K562 (cell line): ENCODE data around the gene ZNF618. TPM values are rescaled to one million over a fixed set of nuclear protein-coding genes. Genes with fewer than 3 reads are reported as not detected.
A peak's percentile ranks its signal among the peaks of the same experiment; 100 is the strongest.

Experiments
- ATAC-seq: fragments of 200-7000 bp; cut with Tn5 transposase; 3 replicates; pipeline ENCODE4 v1.9.1; 2020; ENCODE audit warnings: moderate library complexity
- BruUV-seq: library from RNA; stranded (reverse); fragments of 400-500 nt; replicated peaks from 2 replicates; lab custom pipeline; 2021; lab: Mats Ljungman, UMichigan
- CTCF ChIA-PET: fragments of 300-600 bp; formaldehyde crosslinking; extraction: SDS; loops from one replicate; lab custom pipeline; 2021; ENCODE audit warnings: low intra/inter-chr PET ratio; lab: Yijun Ruan, JAX
- POLR2A ChIA-PET: fragments of 300-600, 350-650 bp; sonication (Branson Sonifier 250); formaldehyde crosslinking; extraction: SDS; loops from one replicate; lab custom pipeline; 2021; ENCODE audit warnings: antibody characterized with exemption, inconsistent platforms; lab: Yijun Ruan, JAX
- DNase-seq, 4 experiments: peaks; one replicate each; pipeline versions ENCODE4 v3.0.0 to v3.0.0-alpha.2; 2011 to 2018; ENCODE audit warnings: low spot score in 3 of 4, mixed read lengths in 3 of 4; ENCODE audit errors: extremely low read depth in 1 of 4
- FAIRE-seq: peaks from 2 replicates; lab custom pipeline; 2011; peaks lifted over from hg19 to GRCh38; lab: Jason Lieb, UNC
- H2AFZ ChIP-seq: 2 replicates; pipeline ENCODE4 v1.6.0; 2011; ENCODE audit warnings: low read depth, low read length, control low read depth, inconsistent platforms
- H3K27ac ChIP-seq: fragments of 200-600 bp; 3 replicates; pipeline ENCODE4 v1.8.0; 2011; ENCODE audit warnings: low read depth, mild to moderate bottlenecking, control low read depth, inconsistent platforms, low read length, moderate library complexity, mixed read lengths; ENCODE audit errors: extremely low read depth
- H3K27me3 ChIP-seq, 2 experiments: fragments of 300-600 bp in 1 of 2; 2 replicates in 1 of 2; 3 replicates in 1 of 2; pipeline versions ENCODE4 v1.6.0 to v1.8.0; 2011; ENCODE audit warnings: inconsistent platforms in 2 of 2, low read length in 2 of 2, mild to moderate bottlenecking in 1 of 2, mixed read lengths in 1 of 2, moderate library complexity in 1 of 2; ENCODE audit not compliant: control insufficient read depth in 2 of 2, insufficient read depth in 2 of 2
- H3K36me3 ChIP-seq: fragments of 300-600 bp; 3 replicates; pipeline ENCODE4 v1.8.0; 2011; ENCODE audit warnings: mild to moderate bottlenecking, low read length, inconsistent platforms; ENCODE audit not compliant: control insufficient read depth, insufficient read depth
- H3K4me1 ChIP-seq, 2 experiments: fragments of 200-600 bp in 1 of 2; replicated peaks in 1 of 2; 2 replicates in 1 of 2; 3 replicates in 1 of 2; pipeline versions ENCODE4 v1.5.1 to v1.8.0; 2011; ENCODE audit warnings: inconsistent platforms in 2 of 2, low read length in 2 of 2, mild to moderate bottlenecking in 1 of 2, mixed read lengths in 1 of 2, moderate library complexity in 1 of 2; ENCODE audit not compliant: control insufficient read depth in 2 of 2, insufficient read depth in 2 of 2
- H3K4me2 ChIP-seq: 2 replicates; pipeline ENCODE4 v1.6.1; 2011; ENCODE audit warnings: low read length, control low read depth, inconsistent platforms, mixed read lengths; ENCODE audit not compliant: insufficient read depth
- H3K4me3 ChIP-seq: fragments of 200-600 bp; sonication (generic), shearing (Covaris generic); 2 replicates; pipeline ENCODE4 v1.5.1; 2016; ENCODE audit warnings: control low read depth, inconsistent platforms
- H3K79me2 ChIP-seq: fragments of 200-600 bp; 3 replicates; pipeline ENCODE4 v1.8.0; 2011; ENCODE audit warnings: low read length, inconsistent platforms; ENCODE audit not compliant: control insufficient read depth, insufficient read depth
- H3K9ac ChIP-seq, 2 experiments: 2 replicates each; pipeline versions ENCODE4 v1.6.0 to v1.6.1; 2011; ENCODE audit warnings: low read depth in 2 of 2, low read length in 2 of 2, control low read depth in 1 of 2, inconsistent platforms in 1 of 2, mild to moderate bottlenecking in 1 of 2, mixed read lengths in 1 of 2; ENCODE audit not compliant: insufficient read depth in 1 of 2
- H3K9me1 ChIP-seq: one replicate; pipeline ENCODE4 v1.6.0; 2011; ENCODE audit warnings: inconsistent platforms, mild to moderate bottlenecking, low read length, moderate library complexity; ENCODE audit not compliant: control insufficient read depth, insufficient read depth
- H3K9me3 ChIP-seq: replicated peaks from 2 replicates; pipeline ENCODE4 v1.5.1; 2011; ENCODE audit warnings: low read depth, low read length, inconsistent platforms; ENCODE audit not compliant: control insufficient read depth, insufficient read depth
- H4K20me1 ChIP-seq: replicated peaks from 2 replicates; pipeline ENCODE4 v1.6.1; 2011; ENCODE audit warnings: low read length, inconsistent platforms, mixed read lengths; ENCODE audit not compliant: control insufficient read depth, insufficient read depth
- ID3 ChIP-seq, 2 experiments: fragments of 250-450 bp in 1 of 2; fragments of 450-650 bp in 1 of 2; sonication (Bioruptor Pico) in 1 of 2; IDR thresholded peaks; 2 replicates each; pipeline versions ENCODE4 v1.6.1 to v1.8.0; 2016 to 2021; ENCODE audit warnings: mild to moderate bottlenecking in 2 of 2, moderate library complexity in 2 of 2, missing compliant biosample characterization in 1 of 2, missing genetic modification characterization in 1 of 2
- RBM25 ChIP-seq: fragments of 200-400 bp; formaldehyde crosslinking; IDR thresholded peaks from 2 replicates; pipeline ENCODE4 v1.6.1; 2018; ENCODE audit warnings: low read length, low read depth, moderate library complexity; ENCODE audit not compliant: severe bottlenecking
- ZNF239 ChIP-seq: fragments of 250-450 bp; sonication (Bioruptor Pico); IDR thresholded peaks from 2 replicates; pipeline ENCODE4 v1.4.0; 2020; ENCODE audit warnings: mild to moderate bottlenecking
- WGBS: fragments of 100-300 bp; shearing (Covaris generic); methylation state at CpG from one replicate; pipeline ENCODE4 v1.1.6; 2016; ENCODE audit warnings: low coverage, mixed read lengths; ENCODE audit not compliant: insufficient coverage; ENCODE audit errors: missing lambda C conversion rate; 5-methylcytosine and 5-hydroxymethylcytosine counted together
- in situ Hi-C: fragments of 300-500 bp; cut with MboI; formaldehyde crosslinking; loops from 4 replicates; pipeline ENCODE4 v1.15.0; 2018; ENCODE audit warnings: inconsistent platforms, mixed read lengths
- intact Hi-C: fragments of 100-400 bp; cut with micrococcal nuclease; formaldehyde crosslinking; loops from 2 replicates; pipeline ENCODE4 v1.14.2; 2022
- polyA plus RNA-seq, 8 experiments: library from polyadenylated mRNA; depleted of rRNA in 4 of 8; stranded (reverse) in 5 of 8; unstranded in 3 of 8; fragments of >200 nt; fragmentation: Nextera tagmentation in 2 of 8; fragmentation: Illumina TruSeq in 1 of 8; extraction: Ambion mirVana in 2 of 8; extraction: Trizol in 1 of 8; gene quantifications; 2 replicates each; pipeline versions ENCODE4 v1.2.1 to v1.2.3, GENCODE V29; 2011 to 2014; ENCODE audit warnings: inconsistent platforms in 1 of 8, missing spikeins in 1 of 8
- total RNA-seq, 7 experiments: library from RNA; depleted of rRNA in 6 of 7; stranded (reverse); fragments of >200 nt in 6 of 7; fragmentation: Illumina TruSeq in 2 of 7; extraction: Trizol in 2 of 7; gene quantifications; 2 replicates each; pipeline versions ENCODE4 v1.2.1 to v1.2.3, GENCODE V29; 2011 to 2021; ENCODE audit warnings: low replicate concordance in 1 of 7

Gene ZNF618
- total and polyA plus RNA-seq, 9 of the 15 experiments (the other 6 are each of a cell fraction or from before 2014, with no cell fraction given), result 0.08 to 13.7 (median 3.4) TPM

GRCh38 chr9:113913426-113914195, 37.5 kb downstream of the ZNF618 start:
- no peak for ATAC-seq
- Histone ChIP-seq H3K9me3 (no peaks in the 10 kb centered on the region), H3K27ac (no peak overlapping the region), H3K27me3 (no peaks in the 10 kb centered on the region), H3K9me1 (no peaks in the 10 kb centered on the region), H3K36me3 (no peaks in the 10 kb centered on the region), H3K4me1 (no peaks in the 10 kb centered on the region), H2AFZ (no peak overlapping the region), H4K20me1 (peaks cover 1% of the 10 kb centered on the region; the same call in 1 of the 2 replicates), H3K79me2 (no peaks in the 10 kb centered on the region), H3K4me3 (no peak overlapping the region), H3K9ac (no peak overlapping the region), H3K4me2 (no peak overlapping the region)
- BruUV-seq, result no TSS peak
- POLR2A ChIA-PET, result interaction anchor here (0.7 kb wide), 1 partner anchor 56 kb away, joined by 3 read pairs; no protein-coding TSS in a partner anchor
- in situ Hi-C loops, result no loop called here
- 54% methylated on average over 5 of the region's 5 CpGs for WGBS
- CTCF ChIA-PET, result no interaction called here
- no peak for DNase-seq
- TF ChIP-seq RBM25, result peak; percentile 45
- TF ChIP-seq ID3 (CRISPR knock-in tag; IDR thresholded peaks at IDR 0.05), result no peak
- no peak for TF ChIP-seq ID3 (tag; IDR thresholded peaks at IDR 0.05)
- TF ChIP-seq ZNF239, result peak; percentile 93
- FAIRE-seq, result no peak
- intact Hi-C loops, result no loop called here
